Body of pancreas (tissue), 4 donors: ENCODE results near the gene SLC6A11. TPM values are rescaled to one million over a fixed set of nuclear protein-coding genes. Genes with fewer than 3 reads are reported as not detected.

ENCODE experiments used
- ATAC-seq: fragments of 150-250 bp; one replicate; pipeline ENCODE4 v1.9.1; 2016
- DNase-seq, 4 donors: peaks; one replicate each; pipeline ENCODE4 v3.0.0-alpha.2; 2019
- H3K27ac ChIP-seq, 4 donors: fragments of 200-600 bp; sonication (generic); 1 replicate in 3 of 4; 2 replicates in 1 of 4; pipeline versions ENCODE4 v1.5.1 to v1.6.1; 2016 to 2019; ENCODE audit warnings: mild to moderate bottlenecking in 1 of 4, mixed read lengths in 1 of 4, moderate library complexity in 1 of 4
- H3K27me3 ChIP-seq, 2 donors: fragments of 200-600 bp; sonication (generic); one replicate each; pipeline ENCODE4 v1.6.0; 2016; ENCODE audit warnings: mild to moderate bottlenecking in 1 of 2
- H3K36me3 ChIP-seq, 2 donors: fragments of 200-600 bp; sonication (generic); replicated peaks in 1 of 2; 2 replicates each; pipeline ENCODE4 v1.5.1; 2016; ENCODE audit warnings: low read depth in 2 of 2; ENCODE audit not compliant: insufficient read depth in 1 of 2
- H3K4me1 ChIP-seq: fragments of 200-600 bp; sonication (generic); one replicate; pipeline ENCODE4 v1.6.0; 2016
- H3K4me3 ChIP-seq, 2 donors: fragments of 200-600 bp; sonication (generic); 1 replicate in 1 of 2; 2 replicates in 1 of 2; pipeline ENCODE4 v1.5.1; 2016 to 2019
- H3K9me3 ChIP-seq, 3 donors: fragments of 200-600 bp; sonication (generic); 1 replicate in 2 of 3; 2 replicates in 1 of 3; pipeline ENCODE4 v1.5.1; 2016
- POLR2A ChIP-seq, 3 donors: fragments of 450-650 bp; IDR thresholded peaks; one replicate each; pipeline ENCODE4 v1.6.1; 2016; ENCODE audit warnings: antibody characterized with exemption in 3 of 3, mild to moderate bottlenecking in 2 of 3
- WGBS, 2 donors: methylation state at CpG; one replicate each; pipeline ENCODE4 v1.1.5; 2017; 5-methylcytosine and 5-hydroxymethylcytosine counted together
- intact Hi-C: fragments of 100-400 bp; cut with DNase I; formaldehyde crosslinking; loops from one replicate; pipeline ENCODE4 v1.15.1; 2023
- total RNA-seq, 2 donors: library from RNA; depleted of rRNA; stranded (reverse); fragments of >200 nt; gene quantifications; one replicate each; pipeline ENCODE4 v1.1.0, GENCODE V29; 2016
- TF ChIP-seq, protein P1 (sequence below), 7 experiments: fragments of 450-650 bp in 4 of 7; fragments of 200-600 bp in 3 of 7; sonication (generic) in 3 of 7; IDR thresholded peaks; one replicate each; pipeline ENCODE4 v1.5.1; 2016 to 2019; ENCODE audit warnings: antibody characterized with exemption in 7 of 7

SLC6A11 gene
- total RNA-seq, 2 donors from 2014 or later: 0.52 TPM; not detected in 1

DNA sequence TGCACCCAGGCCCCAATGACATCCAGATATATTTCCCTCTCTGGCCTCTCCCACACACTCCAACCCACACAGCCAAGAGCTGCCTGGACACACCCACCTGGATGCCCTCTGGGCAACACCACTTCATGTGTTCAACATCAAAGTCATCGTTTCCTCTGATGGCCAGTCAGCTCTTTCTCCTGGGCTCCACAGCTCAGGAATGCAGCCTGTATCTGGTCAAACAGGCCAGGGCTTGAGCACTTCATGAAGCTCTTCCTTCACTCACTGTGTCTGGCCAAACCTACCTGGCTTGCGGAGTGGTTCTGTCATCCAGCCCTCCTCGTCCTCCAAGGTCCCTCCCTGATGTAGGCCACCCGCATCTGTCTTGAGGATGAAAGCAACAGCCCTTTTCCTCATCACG lies 35.8 kb upstream of the SLC6A11 start:
- TF ChIP-seq, protein P1, sequence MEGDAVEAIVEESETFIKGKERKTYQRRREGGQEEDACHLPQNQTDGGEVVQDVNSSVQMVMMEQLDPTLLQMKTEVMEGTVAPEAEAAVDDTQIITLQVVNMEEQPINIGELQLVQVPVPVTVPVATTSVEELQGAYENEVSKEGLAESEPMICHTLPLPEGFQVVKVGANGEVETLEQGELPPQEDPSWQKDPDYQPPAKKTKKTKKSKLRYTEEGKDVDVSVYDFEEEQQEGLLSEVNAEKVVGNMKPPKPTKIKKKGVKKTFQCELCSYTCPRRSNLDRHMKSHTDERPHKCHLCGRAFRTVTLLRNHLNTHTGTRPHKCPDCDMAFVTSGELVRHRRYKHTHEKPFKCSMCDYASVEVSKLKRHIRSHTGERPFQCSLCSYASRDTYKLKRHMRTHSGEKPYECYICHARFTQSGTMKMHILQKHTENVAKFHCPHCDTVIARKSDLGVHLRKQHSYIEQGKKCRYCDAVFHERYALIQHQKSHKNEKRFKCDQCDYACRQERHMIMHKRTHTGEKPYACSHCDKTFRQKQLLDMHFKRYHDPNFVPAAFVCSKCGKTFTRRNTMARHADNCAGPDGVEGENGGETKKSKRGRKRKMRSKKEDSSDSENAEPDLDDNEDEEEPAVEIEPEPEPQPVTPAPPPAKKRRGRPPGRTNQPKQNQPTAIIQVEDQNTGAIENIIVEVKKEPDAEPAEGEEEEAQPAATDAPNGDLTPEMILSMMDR (IDR thresholded peaks at IDR 0.05): no peak
- no peak for TF ChIP-seq POLR2A (IDR thresholded peaks at IDR 0.05)
- 79 to 81% methylated on average over 5 of the region's 5 CpGs for WGBS, 2 donors

GRCh38 chr3:10780922-10781321 lies 35.1 kb upstream of the SLC6A11 start:
- WGBS, 2 donors: 60 to 63% methylated on average over 5 to 7 of the region's 7 CpGs
- no peaks in the 10 kb centered on the region for H3K9me3 ChIP-seq
- H3K27me3 ChIP-seq: no peaks in the 10 kb centered on the region
- no peak overlapping the region for H3K4me3 ChIP-seq
- DNase-seq (no peak), ATAC-seq (no peak)
- TF ChIP-seq, protein P1 (IDR thresholded peaks at IDR 0.05): no peak
- no peak for TF ChIP-seq POLR2A (IDR thresholded peaks at IDR 0.05)
- H3K27ac ChIP-seq: no peak overlapping the region
- intact Hi-C loops: no loop called here
- no peaks in the 10 kb centered on the region for H3K4me1 ChIP-seq
- no peaks in the 10 kb centered on the region for H3K36me3 ChIP-seq

More for the DNA sequence above, 35.8 kb upstream of the SLC6A11 start:
- H3K4me3 ChIP-seq: no peak overlapping the region
- DNase-seq (no peak), ATAC-seq (no peak)
- no peaks in the 10 kb centered on the region for H3K4me1 ChIP-seq
- H3K27me3 ChIP-seq: no peaks in the 10 kb centered on the region
- no peaks in the 10 kb centered on the region for H3K9me3 ChIP-seq
- H3K27ac ChIP-seq: no peak overlapping the region
- no peaks in the 10 kb centered on the region for H3K36me3 ChIP-seq
- intact Hi-C loops: no loop called here

DNA sequence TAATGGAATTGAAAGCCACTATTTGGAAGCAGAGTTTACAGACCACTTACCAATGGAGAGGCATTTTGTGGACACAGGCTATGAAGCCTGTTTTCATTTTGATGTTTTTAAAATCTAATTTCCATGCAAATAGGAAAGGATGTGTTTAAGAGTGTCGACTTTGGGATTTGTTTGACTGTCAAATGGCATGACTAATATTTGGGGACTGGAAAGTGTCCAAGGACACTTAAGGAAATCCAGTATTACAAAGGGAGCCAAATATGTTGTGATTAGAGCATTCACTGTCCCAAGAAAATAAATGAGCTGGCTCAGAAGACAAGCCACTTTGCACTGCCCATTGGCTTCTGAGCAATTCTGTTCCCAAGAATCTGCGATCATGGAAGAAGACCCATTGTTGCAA lies 34.0 kb upstream of the SLC6A11 start:
- Histone ChIP-seq H3K9me3 (no peaks in the 10 kb centered on the region), H3K27ac (no peak overlapping the region), H3K4me3 (no peak overlapping the region), H3K27me3 (no peaks in the 10 kb centered on the region), H3K36me3 (no peaks in the 10 kb centered on the region), H3K4me1 (no peaks in the 10 kb centered on the region)
- DNase-seq (no peak), ATAC-seq (no peak)
- intact Hi-C loops: no loop called here
- 37 to 47% methylated on average over 2 of the region's 2 CpGs for WGBS, 2 donors
- TF ChIP-seq, protein P1 (IDR thresholded peaks at IDR 0.05): no peak
- TF ChIP-seq POLR2A (IDR thresholded peaks at IDR 0.05): no peak

DNA sequence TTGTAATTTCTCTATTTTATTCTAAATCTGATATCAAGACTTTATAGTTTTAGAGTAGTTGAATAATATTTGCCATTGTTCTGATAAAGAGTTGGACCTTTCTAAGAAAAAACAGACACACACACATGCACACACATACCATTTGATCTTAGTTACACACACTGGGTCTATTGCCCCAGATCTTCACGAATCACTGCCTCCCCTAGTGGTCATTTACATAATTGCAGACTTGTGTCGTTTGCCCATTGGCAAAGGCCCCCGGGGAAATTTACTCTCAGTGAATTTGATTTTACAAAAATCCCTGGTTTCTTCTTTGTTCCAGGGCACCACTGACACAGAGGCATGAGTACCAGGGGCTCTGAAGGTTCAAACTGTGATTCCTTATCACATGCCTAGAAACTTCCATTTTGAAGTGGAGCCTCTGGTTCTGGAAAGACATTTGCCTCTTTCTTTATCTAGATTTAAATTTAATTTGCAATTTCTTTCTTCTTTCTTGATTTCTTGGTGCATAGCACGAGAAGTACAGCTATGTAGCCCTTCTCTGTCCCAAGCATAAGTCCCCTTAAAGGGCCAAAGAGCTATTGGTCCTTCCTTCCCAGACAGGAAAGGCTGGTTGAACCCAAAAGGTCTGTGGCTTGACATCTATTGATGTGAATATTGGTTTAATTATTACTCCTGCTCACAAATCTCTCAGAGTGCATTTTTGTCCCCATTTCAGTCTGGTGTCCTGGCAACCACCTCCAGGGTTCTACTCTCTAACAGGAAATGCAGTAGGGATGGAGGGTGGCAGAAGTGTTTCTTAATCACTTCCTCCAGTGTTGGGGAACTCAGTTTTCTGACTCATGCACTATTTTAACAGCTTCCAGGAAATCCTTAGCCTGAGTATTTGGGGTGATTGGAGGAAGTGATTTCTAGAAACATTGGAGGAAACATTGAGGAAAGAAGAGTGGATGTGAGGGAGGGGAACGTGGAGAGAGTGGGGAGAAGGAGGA lies 32.4 kb upstream of the SLC6A11 start:
- Histone ChIP-seq H3K4me3 (no peak overlapping the region), H3K4me1 (no peaks in the 10 kb centered on the region), H3K27ac (no peak overlapping the region), H3K36me3 (no peaks in the 10 kb centered on the region), H3K9me3 (no peaks in the 10 kb centered on the region), H3K27me3 (no peaks in the 10 kb centered on the region)
- intact Hi-C loops: no loop called here
- TF ChIP-seq POLR2A (IDR thresholded peaks at IDR 0.05): no peak
- TF ChIP-seq, protein P1 (IDR thresholded peaks at IDR 0.05): peak; percentile 35 to 61 (median 58)
- no peak for ATAC-seq
- DNase-seq: peak in 2 of 4 donors; percentile 15 to 19
- WGBS, 2 donors: 17 to 21% methylated on average over 5 of the region's 5 CpGs
